ENCODE measurements around the gene TMEM132E. TPM values are rescaled to one million over a fixed set of nuclear protein-coding genes. Genes with fewer than 3 reads are reported as not detected.
"Not testable (repeated sequence)": the region's sequence is repeated elsewhere in the genome, so short reads cannot be mapped to it uniquely, and the experiment has no call there.

TMEM132E gene
- total RNA-seq, 1 experiment from 2014 or later = 0.04 TPM

GRCh38 chr17:34533806-34534527, 45.4 kb upstream of the TMEM132E start:
- H3K36me3 ChIP-seq (ENCODE audit: insufficient read depth, low read length, poor library complexity, severe bottlenecking) = no peaks in the 10 kb centered on the region
- no peaks in the 10 kb centered on the region for H3K4me1 ChIP-seq (ENCODE audit: insufficient read depth, low read length, poor library complexity, severe bottlenecking)
- TF ChIP-seq CTCF (conservative IDR thresholded peaks at IDR 0.05; ENCODE audit: low read depth, low read length) (no peak), EZH2 (IDR thresholded peaks at IDR 0.05; ENCODE audit: borderline replicate concordance, low read depth, low read length, poor library complexity, severe bottlenecking) (no peak)
- ChIA-PET POLR2A (ENCODE audit: low non-redundant PET) (no interaction called here), CTCF (no interaction called here)
- no TSS peak for BruUV-seq (replicated peaks)
- no peak overlapping the region for H3K27ac ChIP-seq (ENCODE audit: low read depth, low read length, poor library complexity, severe bottlenecking)
- H3K4me3 ChIP-seq (ENCODE audit: low read depth, low read length, poor library complexity, severe bottlenecking) = no peak overlapping the region
- no peak for DNase-seq (ENCODE audit: low spot score)
- intact Hi-C loops (cut with micrococcal nuclease; ENCODE audit: unreplicated experiment) = no loop called here
- no peaks in the 10 kb centered on the region for H3K9me3 ChIP-seq (ENCODE audit: low read depth, low read length, poor library complexity, severe bottlenecking)
- peaks cover 4% of the 10 kb centered on the region for H3K27me3 ChIP-seq (replicated peaks; ENCODE audit: insufficient read depth, low read depth, low read length, poor library complexity)

- no TSS peak for BruUV-seq (replicated peaks)
Observed at GRCh38 chr17:34537445-34537844, 41.9 kb upstream of the TMEM132E start.

GRCh38 chr17:34538582-34538981, 40.8 kb upstream of the TMEM132E start:
- H3K36me3 ChIP-seq (ENCODE audit: insufficient read depth, low read length, poor library complexity, severe bottlenecking); DNase-seq (ENCODE audit: low spot score); BruUV-seq (replicated peaks); H3K4me1 ChIP-seq (ENCODE audit: insufficient read depth, low read length, poor library complexity, severe bottlenecking); intact Hi-C loops (cut with micrococcal nuclease; ENCODE audit: unreplicated experiment); H3K27ac ChIP-seq (ENCODE audit: low read depth, low read length, poor library complexity, severe bottlenecking); H3K4me3 ChIP-seq (ENCODE audit: low read depth, low read length, poor library complexity, severe bottlenecking); POLR2A ChIA-PET (ENCODE audit: low non-redundant PET); H3K9me3 ChIP-seq (ENCODE audit: low read depth, low read length, poor library complexity, severe bottlenecking); CTCF ChIA-PET: not testable (repeated sequence)
- peaks cover 12% of the 10 kb centered on the region for H3K27me3 ChIP-seq (replicated peaks; ENCODE audit: insufficient read depth, low read depth, low read length, poor library complexity)

More at GRCh38 chr17:34537445-34537844, 41.9 kb upstream of the TMEM132E start:
- Histone ChIP-seq H3K9me3 (ENCODE audit: low read depth, low read length, poor library complexity, severe bottlenecking) (no peaks in the 10 kb centered on the region), H3K27me3 (replicated peaks; ENCODE audit: insufficient read depth, low read depth, low read length, poor library complexity) (peaks cover 5% of the 10 kb centered on the region), H3K4me3 (ENCODE audit: low read depth, low read length, poor library complexity, severe bottlenecking) (no peak overlapping the region), H3K36me3 (ENCODE audit: insufficient read depth, low read length, poor library complexity, severe bottlenecking) (no peaks in the 10 kb centered on the region), H3K4me1 (ENCODE audit: insufficient read depth, low read length, poor library complexity, severe bottlenecking) (no peaks in the 10 kb centered on the region), H3K27ac (ENCODE audit: low read depth, low read length, poor library complexity, severe bottlenecking) (no peak overlapping the region)
- intact Hi-C loops (cut with micrococcal nuclease; ENCODE audit: unreplicated experiment) = no loop called here
- DNase-seq (ENCODE audit: low spot score) = no peak
- POLR2A ChIA-PET (ENCODE audit: low non-redundant PET) = no interaction called here
- TF ChIP-seq CTCF (conservative IDR thresholded peaks at IDR 0.05; ENCODE audit: low read depth, low read length) = no peak
- no peak for TF ChIP-seq EZH2 (IDR thresholded peaks at IDR 0.05; ENCODE audit: borderline replicate concordance, low read depth, low read length, poor library complexity, severe bottlenecking)
- CTCF ChIA-PET = no interaction called here

- TF ChIP-seq CTCF (conservative IDR thresholded peaks at IDR 0.05; ENCODE audit: low read depth, low read length) (no peak), EZH2 (IDR thresholded peaks at IDR 0.05; ENCODE audit: borderline replicate concordance, low read depth, low read length, poor library complexity, severe bottlenecking) (no peak)
- Histone ChIP-seq H3K27ac (ENCODE audit: low read depth, low read length, poor library complexity, severe bottlenecking) (no peak overlapping the region), H3K4me3 (ENCODE audit: low read depth, low read length, poor library complexity, severe bottlenecking) (no peak overlapping the region), H3K27me3 (replicated peaks; ENCODE audit: insufficient read depth, low read depth, low read length, poor library complexity) (peaks cover 13% of the 10 kb centered on the region), H3K36me3 (ENCODE audit: insufficient read depth, low read length, poor library complexity, severe bottlenecking) (no peaks in the 10 kb centered on the region), H3K9me3 (ENCODE audit: low read depth, low read length, poor library complexity, severe bottlenecking) (no peaks in the 10 kb centered on the region), H3K4me1 (ENCODE audit: insufficient read depth, low read length, poor library complexity, severe bottlenecking) (no peaks in the 10 kb centered on the region)
- no TSS peak for BruUV-seq (replicated peaks)
- intact Hi-C loops (cut with micrococcal nuclease; ENCODE audit: unreplicated experiment) = loop anchor here (5.0 kb wide), 1 partner anchor 352 kb away; no protein-coding TSS in a partner anchor
- CTCF ChIA-PET = no interaction called here
- POLR2A ChIA-PET (ENCODE audit: low non-redundant PET) = no interaction called here
- DNase-seq (ENCODE audit: low spot score) = no peak
Observed at GRCh38 chr17:34539881-34540280, 39.5 kb upstream of the TMEM132E start.
